ENCODE measurements around the gene PDPK1. TPM values are rescaled to one million over a fixed set of nuclear protein-coding genes. Genes with fewer than 3 reads are reported as not detected.

Gene PDPK1
- total RNA-seq, 1 donor = 29.9 TPM

DNA sequence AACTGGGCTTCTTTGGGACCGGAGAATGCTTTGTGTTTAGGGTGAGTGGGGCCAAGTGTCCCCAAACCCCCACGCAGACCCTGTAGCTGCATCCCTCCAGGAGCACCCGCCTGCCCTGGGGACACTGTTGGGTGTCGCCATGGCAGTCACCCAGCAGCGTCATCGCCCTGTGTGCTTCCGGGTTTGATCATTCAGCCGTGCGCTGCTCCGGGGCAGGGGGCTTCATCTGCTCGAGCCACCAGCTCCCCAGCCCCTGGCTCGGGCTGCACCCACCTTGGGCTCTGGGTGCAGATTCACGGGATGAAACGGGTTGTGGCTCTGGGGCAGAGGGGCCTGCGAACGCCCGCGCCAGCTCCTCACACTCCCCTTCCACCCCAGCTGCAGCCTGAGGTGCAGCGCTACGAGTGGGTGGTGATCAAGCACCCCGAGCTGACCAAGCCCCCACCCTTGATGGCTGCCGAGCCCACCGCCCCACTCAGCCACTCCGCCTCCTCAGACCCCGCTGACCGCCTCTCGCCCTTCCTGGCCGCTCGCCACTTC is 37.9 kb upstream of the PDPK1 start:
- DNase-seq (ENCODE audit: low read depth) = no peak
- TF ChIP-seq, protein P1, sequence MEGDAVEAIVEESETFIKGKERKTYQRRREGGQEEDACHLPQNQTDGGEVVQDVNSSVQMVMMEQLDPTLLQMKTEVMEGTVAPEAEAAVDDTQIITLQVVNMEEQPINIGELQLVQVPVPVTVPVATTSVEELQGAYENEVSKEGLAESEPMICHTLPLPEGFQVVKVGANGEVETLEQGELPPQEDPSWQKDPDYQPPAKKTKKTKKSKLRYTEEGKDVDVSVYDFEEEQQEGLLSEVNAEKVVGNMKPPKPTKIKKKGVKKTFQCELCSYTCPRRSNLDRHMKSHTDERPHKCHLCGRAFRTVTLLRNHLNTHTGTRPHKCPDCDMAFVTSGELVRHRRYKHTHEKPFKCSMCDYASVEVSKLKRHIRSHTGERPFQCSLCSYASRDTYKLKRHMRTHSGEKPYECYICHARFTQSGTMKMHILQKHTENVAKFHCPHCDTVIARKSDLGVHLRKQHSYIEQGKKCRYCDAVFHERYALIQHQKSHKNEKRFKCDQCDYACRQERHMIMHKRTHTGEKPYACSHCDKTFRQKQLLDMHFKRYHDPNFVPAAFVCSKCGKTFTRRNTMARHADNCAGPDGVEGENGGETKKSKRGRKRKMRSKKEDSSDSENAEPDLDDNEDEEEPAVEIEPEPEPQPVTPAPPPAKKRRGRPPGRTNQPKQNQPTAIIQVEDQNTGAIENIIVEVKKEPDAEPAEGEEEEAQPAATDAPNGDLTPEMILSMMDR (IDR thresholded peaks at IDR 0.05; ENCODE audit: insufficient read depth, low read length) = no peak
- no peak overlapping the region for H3K4me3 ChIP-seq (ENCODE audit: low read depth, low read length)

DNA sequence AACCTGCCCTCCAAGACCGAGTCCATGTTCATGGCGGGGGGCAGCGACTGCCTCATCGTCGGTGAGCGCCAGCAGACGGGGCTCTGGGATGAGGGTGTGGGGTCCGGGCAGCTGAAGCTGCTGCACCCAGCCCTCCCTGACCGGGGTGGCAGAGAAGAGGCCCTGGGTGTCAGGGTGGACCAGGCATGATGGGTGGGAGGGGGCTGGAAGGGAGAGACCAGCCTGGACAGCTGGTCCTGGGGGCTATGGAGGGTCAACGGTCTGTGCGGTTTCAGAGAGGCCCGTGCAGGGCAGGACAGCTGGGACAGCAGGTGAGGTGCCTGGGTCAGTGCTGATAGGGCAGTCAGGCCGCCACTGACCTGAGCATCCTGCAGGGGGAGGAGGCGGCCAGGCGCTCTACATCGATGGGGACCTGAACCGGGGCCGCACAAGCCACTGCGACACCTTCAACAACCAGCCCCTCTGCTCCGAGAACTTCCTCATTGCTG is 37.3 kb upstream of the PDPK1 start:
- no peak overlapping the region for H3K4me3 ChIP-seq (ENCODE audit: low read depth, low read length)
- TF ChIP-seq, protein P1 (IDR thresholded peaks at IDR 0.05; ENCODE audit: insufficient read depth, low read length) = no peak
- no peak for DNase-seq (ENCODE audit: low read depth)

DNA sequence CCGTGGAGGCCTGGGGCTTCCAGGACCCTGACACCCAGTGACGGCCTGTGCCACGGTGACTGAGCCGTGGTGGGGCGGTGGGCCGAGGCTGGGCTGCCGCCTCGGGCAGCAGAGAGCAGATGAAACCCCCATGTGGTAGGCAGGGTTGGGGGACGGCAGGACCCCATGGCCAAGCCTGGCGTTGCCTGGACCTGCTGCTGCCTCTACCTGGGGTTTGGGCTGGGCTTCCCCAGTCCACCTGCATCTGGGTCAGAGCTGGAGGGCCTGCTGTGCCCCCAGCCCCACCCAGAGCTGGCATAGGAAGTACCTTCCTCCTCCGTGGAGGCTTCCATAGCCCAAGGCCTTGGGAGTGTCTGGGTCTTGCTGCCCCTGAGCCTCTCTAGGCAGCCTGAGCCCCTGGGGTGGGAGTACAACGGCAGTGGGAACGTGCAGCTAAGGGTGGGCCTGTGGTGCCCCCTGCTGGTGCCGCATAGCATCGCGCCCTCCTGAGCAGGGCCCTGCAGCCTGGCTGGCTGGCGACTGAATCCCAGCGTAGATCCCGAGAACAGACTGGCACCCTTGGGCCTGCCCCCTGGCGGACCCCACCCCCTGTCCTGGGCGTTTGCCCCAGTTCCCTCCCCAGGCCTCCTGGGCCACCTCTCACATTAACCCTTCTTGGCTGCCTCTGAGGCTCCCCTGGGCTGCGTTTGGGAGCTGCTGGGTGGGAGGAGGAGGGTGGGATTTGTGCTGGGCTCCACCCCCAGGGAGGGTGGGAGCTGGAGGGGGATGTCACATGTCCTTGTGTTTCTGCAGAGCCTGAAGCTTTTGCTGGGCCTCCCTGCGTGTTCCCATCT is 36.7 kb upstream of the PDPK1 start:
- TF ChIP-seq, protein P1 (IDR thresholded peaks at IDR 0.05; ENCODE audit: insufficient read depth, low read length) = peak; percentile 98
- no peak overlapping the region for H3K4me3 ChIP-seq (ENCODE audit: low read depth, low read length)
- peak; percentile 79 for DNase-seq (ENCODE audit: low read depth)

DNA sequence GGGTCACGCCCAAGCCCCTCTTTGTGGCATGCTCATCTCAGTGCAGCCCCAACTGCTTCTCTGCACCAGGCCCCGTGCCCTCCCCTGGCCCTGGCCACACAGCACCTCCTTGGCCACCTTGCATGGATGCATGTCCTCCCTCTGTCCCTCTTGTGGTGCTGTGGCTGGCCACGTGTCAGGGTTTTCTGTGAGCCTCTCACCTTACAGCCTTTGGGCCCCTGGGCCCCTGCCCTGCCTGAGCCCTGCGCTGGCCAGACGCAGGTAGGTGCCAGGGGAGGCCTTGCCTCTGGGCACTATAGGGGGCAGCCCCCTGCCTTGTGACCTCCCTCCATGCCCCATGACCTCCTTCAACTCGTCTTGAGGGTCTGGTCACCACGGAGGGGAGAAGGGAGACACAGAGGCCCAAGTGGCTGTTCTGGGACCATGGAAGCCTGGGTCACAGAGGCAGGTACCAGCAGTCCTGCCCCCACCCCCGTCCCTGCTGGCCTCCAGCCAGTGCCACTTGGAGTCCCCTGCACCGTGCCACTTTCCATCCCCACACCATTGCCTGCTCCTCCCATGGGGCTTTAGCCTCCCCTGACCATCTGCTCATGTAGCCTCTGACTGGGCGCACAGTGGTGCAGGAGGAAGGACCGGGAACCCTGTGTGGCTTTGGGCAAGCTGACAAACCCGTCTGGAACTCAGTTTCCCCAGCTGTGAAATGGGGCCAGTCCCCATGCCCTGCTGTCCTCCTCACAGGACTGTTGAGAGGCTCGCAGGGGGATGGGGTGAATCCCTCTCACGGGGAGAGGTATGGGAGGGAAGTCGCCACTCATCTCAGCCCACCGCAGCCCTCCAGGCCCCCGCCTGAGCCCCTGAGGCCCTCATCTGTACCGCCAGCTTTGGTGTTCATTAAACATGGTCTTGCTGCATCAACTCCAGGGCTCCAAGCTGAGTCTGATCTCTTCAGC is 35.6 kb upstream of the PDPK1 start:
- no peak for DNase-seq (ENCODE audit: low read depth)
- TF ChIP-seq, protein P1 (IDR thresholded peaks at IDR 0.05; ENCODE audit: insufficient read depth, low read length) = no peak

DNA sequence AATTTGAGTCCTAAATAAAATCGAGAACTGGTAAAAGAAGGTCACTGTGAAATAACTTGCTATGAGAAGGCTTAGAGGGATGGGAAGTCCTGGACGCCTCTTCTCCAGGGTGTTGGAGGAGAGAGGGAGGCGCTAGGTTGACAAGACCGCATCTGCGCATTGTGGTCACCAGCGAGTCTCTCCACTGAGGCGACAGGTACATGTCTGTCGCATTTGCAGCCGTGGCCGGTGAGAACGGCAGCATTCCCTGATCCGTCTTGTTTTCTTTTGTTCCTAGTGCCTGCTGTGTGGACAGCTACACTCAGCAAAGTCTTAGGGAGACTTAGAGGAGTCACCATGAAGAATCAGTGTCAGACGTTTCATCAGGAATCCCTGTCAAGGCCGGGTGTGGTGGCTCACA is 32.1 kb upstream of the PDPK1 start:
- no peak overlapping the region for H3K4me3 ChIP-seq (ENCODE audit: low read depth, low read length)
- no peak for DNase-seq (ENCODE audit: low read depth)
- TF ChIP-seq, protein P1 (IDR thresholded peaks at IDR 0.05; ENCODE audit: insufficient read depth, low read length) = no peak

More for the DNA sequence above, 35.6 kb upstream of the PDPK1 start:
- no peak overlapping the region for H3K4me3 ChIP-seq (ENCODE audit: low read depth, low read length)

DNA sequence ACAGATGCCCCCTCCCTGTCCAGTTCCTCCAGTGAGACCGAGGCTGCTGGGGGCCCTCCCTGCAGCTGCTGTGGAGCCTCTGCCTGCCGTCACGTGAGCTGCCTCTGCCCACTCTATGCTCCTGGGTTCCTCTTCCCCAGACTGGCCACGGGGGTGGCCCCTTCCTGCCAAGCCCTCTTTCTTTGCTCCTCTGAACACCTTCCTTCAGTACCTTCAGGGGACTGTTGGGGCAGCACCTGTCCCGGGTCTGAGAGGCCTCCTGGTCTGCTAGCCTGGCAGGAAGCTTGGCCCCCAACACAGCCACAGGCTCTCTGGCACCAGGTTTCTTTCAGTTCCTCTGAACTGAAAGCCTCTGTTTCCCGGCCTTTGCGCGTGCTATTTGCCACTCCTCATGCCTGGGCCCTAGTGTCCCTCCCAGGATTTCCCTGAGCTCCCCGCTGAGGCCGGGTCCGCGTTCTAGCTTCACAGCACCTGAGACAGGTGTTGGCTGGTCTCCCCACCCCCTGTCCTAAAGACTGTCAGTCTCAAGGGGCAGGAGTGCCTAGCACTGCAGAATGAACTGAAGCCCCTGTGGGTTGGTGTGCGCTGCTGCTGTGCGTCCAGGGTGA is 30.7 kb upstream of the PDPK1 start:
- no peak overlapping the region for H3K4me3 ChIP-seq (ENCODE audit: low read depth, low read length)
- TF ChIP-seq, protein P1 (IDR thresholded peaks at IDR 0.05; ENCODE audit: insufficient read depth, low read length) = no peak
- no peak for DNase-seq (ENCODE audit: low read depth)
